ENCODE results near the gene FERMT1.

DNA sequence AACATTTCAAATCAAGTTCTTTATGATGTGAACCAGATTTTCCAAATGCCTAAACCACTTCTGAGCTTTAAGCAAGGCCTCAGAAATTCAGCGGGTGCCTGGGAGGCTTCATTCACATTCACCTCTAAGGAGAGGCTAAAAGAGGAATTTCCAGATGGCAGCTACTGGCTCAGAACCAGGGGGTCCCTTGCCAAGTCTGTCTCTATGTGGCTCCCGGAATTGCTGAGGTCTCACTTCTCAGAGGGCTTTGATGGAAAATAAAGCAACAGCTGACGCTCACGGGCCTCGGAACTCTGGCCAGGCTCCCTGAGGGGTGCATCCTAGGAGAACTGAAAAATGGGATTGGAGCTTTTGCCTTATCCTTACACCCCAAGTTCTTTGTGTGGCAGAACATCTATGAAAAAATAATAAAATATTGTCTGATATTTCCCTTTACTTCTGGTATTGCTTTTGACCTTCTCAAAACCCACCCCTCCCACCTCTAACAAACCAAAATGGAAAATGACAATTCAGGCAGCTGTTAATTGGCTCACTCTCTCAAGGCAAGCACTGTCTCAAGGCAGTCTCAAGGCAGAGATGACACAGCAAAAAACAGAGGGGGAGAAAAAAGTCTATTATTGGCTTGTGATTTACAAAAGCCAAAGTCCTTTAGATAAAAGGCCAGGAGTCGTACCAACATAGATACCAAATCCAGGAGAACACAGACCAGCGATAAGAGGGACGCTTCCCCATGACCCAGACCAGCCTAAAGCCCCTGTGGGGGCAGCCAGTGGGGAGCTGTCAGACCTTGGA is 47.2 kb downstream of the FERMT1 start:
- TF ChIP-seq POLR2A (IDR thresholded peaks at IDR 0.05) = no peak
- TF ChIP-seq, protein P1, sequence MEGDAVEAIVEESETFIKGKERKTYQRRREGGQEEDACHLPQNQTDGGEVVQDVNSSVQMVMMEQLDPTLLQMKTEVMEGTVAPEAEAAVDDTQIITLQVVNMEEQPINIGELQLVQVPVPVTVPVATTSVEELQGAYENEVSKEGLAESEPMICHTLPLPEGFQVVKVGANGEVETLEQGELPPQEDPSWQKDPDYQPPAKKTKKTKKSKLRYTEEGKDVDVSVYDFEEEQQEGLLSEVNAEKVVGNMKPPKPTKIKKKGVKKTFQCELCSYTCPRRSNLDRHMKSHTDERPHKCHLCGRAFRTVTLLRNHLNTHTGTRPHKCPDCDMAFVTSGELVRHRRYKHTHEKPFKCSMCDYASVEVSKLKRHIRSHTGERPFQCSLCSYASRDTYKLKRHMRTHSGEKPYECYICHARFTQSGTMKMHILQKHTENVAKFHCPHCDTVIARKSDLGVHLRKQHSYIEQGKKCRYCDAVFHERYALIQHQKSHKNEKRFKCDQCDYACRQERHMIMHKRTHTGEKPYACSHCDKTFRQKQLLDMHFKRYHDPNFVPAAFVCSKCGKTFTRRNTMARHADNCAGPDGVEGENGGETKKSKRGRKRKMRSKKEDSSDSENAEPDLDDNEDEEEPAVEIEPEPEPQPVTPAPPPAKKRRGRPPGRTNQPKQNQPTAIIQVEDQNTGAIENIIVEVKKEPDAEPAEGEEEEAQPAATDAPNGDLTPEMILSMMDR (IDR thresholded peaks at IDR 0.05) = no peak
